Sciatic nerve (tissue), 2 donors: Measurements from ENCODE around the gene ME3. TPM values are rescaled to one million over a fixed set of nuclear protein-coding genes. Genes with fewer than 3 reads are reported as not detected.

Source experiments
- ATAC-seq: fragments of 200-7000 bp; cut with Tn5 transposase; one replicate; pipeline ENCODE4 v1.9.1; 2020; ENCODE audit warnings: mild to moderate bottlenecking, moderate library complexity
- DNase-seq: peaks from one replicate; pipeline ENCODE4 v3.0.0-alpha.2; 2020; ENCODE audit warnings: low spot score
- intact Hi-C: fragments of 100-400 bp; cut with DNase I; formaldehyde crosslinking; loops from one replicate; pipeline ENCODE4 v1.14.2; 2022
- total RNA-seq: library from RNA; stranded (reverse); fragmentation: NEBNext Ultra II Directional; extraction: Animal tissue kit (Norgen Biotek cat#: 25700); gene quantifications from one replicate; pipeline ENCODE4 v1.2.1, GENCODE V29; 2021
- donor health status: DM: no; HTN: no; CAD: no.
- donor health status: DM: no; HTN: no; CAD: no.

The ME3 gene
- total RNA-seq, 1 donor from 2014 or later, result 17.5 TPM

DNA sequence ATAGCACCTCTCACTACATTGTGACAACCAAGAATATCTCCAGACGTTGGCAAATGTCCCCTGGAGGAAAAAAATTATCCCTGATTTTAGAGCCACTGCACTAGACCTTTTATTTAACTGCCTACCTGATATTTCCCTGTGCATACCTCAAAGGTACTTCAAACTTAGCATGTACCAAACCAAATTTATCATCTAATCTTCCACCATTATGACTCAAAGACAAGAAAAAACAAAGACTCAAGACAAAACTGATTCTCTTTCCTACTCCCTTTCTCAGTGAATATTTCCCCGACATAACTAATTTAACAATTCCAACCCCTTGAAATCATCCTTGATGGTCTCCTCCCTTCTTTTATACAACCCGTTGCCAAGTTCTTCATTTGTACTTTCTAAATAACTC, 161.7 kb downstream of the ME3 start:
- intact Hi-C loops, result no loop called here
- ATAC-seq (no peak), DNase-seq (no peak)

DNA sequence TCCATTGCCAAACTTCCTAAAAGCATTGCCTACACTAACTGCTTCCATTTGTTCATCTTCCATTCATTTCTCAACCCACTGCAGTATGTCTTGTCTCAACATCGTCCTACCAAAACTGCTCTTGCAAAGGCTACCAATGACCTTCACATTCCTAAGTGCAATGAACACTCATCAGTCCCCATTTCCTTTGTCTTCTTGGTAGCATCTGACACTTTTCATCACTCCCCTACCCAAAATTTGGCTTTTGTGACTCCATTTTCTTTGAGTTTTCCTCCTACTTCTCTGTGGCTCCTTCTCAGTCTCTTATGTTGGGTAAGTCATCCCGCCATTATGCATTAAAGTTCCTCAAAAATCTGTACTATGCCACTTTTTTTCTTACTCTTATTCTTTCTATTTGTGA, 162.3 kb downstream of the ME3 start:
- no peak for DNase-seq
- intact Hi-C loops, result no loop called here
- peak; percentile 66 for ATAC-seq

DNA sequence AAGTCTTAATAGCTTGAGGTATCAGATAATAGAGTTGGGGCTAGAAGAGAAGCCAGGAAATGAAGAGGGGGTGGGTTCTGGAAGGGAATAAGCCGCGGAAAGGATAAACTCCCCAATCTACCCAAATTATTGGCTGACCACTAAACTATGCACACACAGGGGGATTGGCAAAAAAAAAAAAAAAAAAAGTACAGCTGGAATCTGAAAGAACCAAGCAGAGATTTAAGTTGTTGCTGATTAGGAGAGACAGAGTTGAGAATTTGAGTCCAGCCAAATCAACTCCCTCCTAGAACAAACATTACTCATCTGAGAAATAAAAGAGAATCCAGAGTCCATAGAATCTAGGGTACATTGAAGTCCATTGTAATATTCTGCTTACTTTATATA, 162.8 kb downstream of the ME3 start:
- DNase-seq, result no peak
- peak; percentile 71 for ATAC-seq
- intact Hi-C loops, result no loop called here

DNA sequence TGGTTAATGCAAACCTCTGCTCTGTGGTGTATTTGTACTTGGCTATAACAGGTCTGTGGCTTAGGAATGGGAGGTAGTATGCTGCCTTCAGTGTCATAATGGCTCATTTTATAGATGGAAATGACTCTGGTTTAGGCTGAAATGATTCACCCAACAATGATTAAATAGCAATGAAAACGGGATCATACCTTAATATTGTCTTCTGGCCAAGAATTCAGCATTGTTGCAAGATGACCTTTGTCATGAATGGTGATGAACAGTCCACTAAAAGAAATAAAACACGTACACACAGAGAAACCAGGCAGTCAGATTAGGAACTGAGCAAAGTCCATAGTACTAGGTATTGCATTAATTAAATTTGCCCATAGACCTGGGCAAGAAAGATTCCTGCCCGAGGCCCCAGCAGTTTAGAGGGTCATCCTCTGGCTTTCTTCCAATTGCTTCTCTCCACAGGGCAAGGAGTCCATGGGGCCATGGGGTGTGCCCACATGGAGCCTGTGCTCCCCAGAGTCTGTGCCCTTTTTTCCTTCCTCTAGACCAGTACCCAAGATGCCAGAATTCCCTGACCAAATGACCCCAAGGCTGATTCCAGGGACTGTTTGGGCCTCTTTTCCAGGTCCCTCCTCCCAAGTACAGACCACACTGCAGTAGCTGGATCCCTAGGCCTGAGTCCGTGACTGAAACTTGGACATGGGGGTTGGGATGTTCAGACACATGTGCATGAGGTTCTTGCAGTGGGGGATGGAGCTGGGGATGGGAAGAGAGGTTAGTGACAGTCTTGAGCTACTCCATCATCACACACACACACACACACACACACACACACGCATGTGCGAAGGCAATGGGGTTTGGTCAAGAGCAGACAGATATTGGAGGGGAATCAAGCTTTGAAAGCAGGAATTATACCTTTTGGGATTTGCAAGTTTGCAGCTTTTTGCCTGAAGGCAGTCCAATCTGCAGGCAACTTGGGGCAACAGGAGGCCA, 163.5 kb downstream of the ME3 start:
- ATAC-seq (peak; percentile 63), DNase-seq (no peak)
- intact Hi-C loops, result no loop called here

DNA sequence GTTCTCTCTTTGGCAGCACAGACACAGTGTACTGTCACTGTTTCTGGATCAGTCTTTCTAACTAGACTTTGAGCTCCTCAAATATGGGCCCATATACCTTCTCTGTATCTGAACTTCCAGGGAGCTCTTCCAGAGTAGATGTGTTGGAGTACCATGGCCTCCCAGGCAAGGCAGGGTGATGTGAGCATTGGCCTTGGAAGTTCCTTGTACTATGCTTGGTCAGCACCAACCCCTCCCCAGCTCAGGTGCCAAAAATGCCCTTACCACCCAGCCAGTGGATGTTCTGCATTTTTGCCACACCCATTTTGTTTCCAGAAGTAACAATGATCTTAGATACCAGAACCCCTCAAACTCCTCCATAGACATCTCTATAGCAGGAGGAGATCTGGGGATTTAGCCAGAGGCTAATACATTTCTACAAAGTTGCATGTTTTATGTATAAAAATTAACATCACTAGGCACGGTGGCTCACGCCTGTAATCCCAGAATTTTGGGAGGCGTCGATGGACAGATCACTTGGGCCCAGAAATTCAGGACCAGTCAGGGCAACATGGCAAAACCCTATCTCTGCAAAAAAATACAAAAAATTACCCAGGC, 165.1 kb downstream of the ME3 start:
- intact Hi-C loops, result no loop called here
- ATAC-seq, result no peak
- DNase-seq, result no peak

DNA sequence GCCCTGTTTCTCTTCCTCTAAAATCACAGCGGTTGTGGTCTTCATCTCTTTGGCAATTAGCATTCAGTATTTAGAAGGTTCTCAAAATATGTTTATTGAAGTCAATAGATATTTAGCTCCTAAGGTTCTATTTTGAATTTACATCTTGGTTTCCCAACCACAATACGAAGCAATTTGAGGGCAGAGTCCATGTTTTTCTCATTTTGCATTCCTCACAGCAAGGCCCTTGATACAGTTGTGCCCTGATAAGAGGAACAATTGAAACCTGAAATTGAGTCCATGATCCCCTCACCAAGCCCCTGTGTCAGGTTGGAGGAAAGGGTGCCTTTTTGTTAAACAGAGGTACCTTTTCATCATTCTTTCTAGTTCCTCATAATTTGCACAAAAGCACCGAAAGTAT, 166.2 kb downstream of the ME3 start:
- no peak for DNase-seq
- ATAC-seq, result no peak
- intact Hi-C loops, result no loop called here

DNA sequence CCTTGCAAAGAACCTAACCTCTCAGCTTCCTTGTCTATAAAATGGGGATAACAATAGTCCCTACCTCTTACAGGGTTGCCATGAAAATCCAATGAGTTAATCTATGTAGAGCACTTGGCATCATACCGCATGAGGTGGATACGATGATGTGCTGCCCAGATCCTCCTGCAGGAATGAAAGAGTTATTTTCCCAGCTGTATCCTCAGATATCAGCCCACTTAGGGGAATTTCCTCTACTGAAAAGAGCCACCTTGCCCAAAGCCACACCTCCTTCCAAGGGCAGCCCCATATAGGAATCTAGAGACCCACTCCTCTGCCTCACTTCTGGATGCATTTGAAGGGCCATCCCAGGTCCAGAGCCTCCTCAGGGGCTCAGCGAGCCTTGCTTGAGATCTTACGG, 169.3 kb downstream of the ME3 start:
- DNase-seq, result no peak
- no peak for ATAC-seq

DNA sequence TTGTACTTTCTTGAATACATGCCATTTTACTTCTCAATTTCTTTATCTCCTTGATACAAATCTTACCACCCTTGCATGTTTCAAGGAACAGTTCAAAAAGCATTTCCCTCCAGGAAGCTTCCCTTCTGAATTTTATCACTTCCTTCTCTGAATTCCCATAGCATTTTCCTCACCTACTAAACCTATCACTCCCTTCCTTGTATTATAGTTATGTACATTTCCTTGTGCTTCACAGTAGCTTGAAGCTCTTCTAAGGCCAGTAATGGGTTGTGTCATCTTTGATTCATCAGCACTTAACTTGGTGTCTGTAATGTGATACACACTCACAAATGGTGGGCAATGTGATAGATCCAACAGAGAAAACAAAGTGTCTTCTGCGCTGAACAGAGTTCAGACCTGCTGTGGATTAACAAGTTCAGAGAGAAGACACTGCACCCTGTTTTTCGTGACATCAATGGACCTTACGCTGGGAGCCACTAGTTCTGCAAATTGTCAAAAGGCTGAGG, 170.2 kb downstream of the ME3 start:
- no peak for DNase-seq
- intact Hi-C loops, result no loop called here
- ATAC-seq, result no peak

More for the DNA sequence above, 169.3 kb downstream of the ME3 start:
- intact Hi-C loops, result no loop called here

DNA sequence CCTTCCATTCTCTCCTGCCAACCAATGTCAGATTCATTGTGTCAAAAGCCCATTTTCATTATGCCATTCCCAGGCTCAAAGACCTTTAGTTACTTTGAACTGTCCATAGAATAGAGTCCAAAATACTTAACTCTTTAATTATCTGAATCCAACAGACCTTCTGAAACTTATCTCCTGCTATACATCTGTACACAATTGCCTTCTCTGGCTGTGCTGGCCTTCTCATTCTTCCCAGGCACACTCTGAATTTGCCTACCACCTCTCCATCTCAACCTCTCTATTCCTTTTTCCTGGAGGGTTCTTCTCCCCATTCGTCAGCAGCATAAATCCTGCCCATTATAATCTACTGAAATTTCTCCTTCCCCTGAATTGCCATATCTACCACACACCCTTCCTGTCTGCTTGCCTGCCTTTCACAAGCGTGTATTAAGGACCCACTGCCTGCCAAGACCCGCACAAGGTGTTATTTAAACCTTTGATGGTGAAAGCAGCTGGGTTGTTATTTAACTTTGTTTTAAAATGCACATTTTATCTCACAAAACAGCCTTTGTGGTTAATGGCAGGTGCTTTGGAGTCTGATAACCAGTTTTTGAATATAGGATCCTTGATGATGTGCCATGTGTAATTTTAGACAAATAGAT, 171.8 kb downstream of the ME3 start:
- ATAC-seq (no peak), DNase-seq (no peak)
- intact Hi-C loops, result no loop called here

DNA sequence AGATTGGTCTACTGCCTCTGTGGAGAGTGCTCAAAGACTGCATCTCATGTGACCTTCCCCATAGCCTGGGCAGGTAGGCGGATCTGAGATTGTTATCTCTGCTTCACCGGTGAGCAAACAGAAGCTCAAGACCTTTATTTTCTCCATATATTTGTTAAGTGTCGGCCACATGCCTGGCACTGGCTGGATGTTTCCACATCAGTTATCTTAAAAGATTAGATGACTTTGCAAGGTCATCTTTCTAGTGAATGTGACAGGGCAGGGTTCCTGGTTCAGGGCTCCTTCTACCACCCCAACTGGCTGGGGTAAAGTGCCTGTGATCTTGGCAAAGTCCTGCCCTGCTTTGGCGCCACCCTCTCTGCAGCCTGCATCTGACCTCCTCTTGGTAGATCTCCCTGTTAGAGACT, 172.7 kb downstream of the ME3 start:
- intact Hi-C loops, result no loop called here
- no peak for ATAC-seq

DNA sequence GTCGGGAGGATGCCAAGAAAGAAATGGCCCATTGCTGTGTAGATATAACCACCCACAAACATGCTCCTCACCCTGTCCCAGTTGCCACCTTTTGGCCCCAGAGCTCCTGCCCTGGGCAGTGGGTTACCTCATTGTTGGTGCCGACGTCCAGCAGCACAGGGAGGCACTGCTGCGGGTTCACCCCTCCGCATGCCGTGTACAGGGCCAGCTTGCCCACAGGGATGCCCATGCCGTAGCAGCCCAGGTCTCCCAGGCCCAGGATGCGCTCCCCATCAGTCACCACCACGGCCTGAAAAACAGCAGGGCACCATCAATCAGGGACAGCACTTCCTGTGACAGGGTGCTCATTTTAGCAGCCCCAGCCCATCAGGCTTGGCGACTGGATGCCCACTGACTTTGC, 174.6 kb downstream of the ME3 start:
- DNase-seq, result no peak
- intact Hi-C loops, result no loop called here
- ATAC-seq, result no peak

More for the DNA sequence above, 172.7 kb downstream of the ME3 start:
- no peak for DNase-seq

DNA sequence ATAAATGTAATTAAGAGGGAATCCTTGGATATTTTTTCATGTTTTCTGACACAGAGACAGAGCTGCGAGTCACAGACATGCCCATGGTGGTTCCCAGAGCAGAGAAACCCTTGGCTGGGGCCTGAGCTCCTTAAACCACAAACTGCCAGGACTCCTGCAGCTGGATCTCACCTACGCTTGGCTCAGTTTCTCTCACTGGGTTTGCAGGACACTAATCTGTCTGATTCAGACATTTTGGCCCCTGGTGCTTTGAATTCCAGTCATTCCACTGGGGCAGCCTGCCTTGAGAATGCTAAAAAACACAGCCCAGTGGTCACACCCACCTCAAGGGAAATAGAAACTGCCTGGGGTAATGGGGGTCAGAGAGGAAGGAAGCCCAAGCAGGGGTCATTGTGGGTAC, 175.1 kb downstream of the ME3 start:
- intact Hi-C loops, result no loop called here
- DNase-seq (no peak), ATAC-seq (no peak)

DNA sequence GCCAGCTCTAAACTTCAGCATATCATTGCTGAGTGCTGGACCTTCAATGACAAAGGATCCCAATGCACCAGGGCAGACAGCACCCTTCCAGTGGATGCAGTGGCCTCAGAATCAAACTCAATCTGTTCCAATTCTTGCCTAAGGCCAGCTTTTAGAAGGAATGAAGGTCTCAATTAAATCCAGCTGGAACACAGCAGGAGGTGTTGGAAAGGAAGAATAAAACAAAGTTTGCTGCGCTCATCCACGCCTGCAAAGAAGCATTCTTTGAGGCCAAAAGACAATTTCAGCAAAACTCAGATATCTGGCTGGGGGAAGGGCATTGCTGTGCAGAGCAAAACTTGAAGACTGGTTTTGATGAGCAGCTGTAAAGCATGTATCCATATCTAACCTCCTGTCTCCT, 177.1 kb downstream of the ME3 start:
- intact Hi-C loops, result no loop called here

DNA sequence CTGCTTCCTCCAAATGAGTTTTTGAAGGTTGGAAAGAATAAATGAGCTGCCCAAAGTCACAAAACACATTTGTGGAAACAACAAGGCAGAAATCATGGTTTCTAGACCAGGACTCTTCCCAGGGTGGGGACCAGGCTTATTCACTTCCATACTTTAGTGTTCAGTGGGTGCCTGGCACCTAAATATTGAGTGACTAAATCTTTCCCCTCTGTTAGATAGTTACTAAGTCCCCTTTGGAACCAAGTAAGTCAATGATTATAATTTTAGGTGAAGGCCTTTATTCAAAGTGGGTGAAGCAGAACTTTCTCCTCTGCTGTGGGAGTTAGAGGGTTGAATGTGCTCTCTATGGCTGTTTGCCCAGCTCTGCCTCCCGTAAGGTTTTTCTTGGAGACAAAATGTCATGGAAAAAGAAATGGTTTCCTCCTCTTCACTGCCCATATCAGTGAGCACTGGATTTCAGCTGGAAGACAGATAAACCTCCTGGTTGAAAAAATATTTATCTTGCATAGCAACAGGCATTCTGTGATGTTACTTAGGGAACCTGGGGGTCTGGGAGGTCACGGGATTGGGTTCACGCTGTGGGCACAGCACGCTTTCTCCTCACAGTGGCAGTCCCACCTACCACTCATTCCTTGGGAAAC, 179.9 kb downstream of the ME3 start:
- no peak for DNase-seq
- peak; percentile 11 for ATAC-seq
- intact Hi-C loops, result no loop called here

More for the DNA sequence above, 177.1 kb downstream of the ME3 start:
- no peak for DNase-seq
- ATAC-seq, result no peak

DNA sequence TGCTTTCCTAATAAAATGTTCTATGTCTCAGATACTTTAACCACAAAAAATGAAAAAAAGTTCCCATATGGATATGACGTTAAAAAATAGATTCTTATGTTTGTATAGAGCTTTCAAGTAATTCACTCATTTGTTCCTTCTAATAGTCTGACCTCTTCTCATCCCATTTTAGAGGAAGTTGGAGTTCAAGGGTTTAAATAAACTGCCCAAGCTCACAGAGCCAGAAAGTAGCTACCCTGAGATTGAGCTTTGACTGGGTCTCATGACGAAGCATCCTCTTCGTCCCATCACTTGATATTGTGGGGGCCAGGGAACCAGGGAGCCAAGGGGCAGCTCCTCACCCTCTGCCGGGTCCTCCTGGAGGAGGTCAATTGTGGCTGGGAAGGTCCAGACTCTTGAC, 181.4 kb downstream of the ME3 start:
- DNase-seq (no peak), ATAC-seq (no peak)
- intact Hi-C loops, result no loop called here

DNA sequence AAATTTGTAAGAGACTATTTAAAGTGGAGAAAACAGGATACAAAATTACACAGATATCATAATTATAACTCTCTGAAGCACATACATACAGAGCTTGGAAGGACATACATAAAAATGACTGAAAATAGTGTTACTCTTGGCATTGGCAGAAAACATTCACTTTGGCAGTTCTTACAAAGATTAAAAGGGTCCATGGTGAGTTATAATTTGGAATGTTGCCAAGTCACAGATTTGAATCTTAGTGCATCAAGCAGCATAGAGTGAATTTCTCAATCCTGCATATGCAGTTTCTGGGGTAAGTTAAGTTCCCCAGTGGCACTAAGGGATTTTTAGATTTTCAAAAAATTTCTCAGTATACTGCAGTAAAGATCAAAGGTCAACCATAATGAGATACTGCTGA, 181.8 kb downstream of the ME3 start:
- ATAC-seq (no peak), DNase-seq (no peak)
- intact Hi-C loops, result no loop called here

DNA sequence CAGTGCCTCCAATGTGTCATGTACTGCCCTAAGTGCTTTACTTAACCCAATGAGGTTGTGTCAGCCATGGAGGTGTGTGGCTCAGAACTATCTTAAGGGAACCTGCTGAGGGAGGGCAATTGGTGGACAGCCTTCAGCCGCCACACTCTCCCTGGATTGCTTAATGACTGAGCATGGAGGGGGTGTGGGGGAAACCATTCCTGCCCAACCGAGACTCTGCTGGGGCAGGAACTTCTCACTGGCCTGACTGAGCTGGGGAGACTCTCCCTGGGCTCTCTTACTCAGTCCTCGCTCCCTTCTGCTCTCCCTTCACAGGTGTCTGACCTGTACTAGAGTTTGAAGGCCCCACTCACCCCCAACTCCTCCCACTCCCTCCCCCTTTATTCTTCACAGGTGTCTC, 183.0 kb downstream of the ME3 start:
- ATAC-seq, result no peak
- intact Hi-C loops, result no loop called here
- no peak for DNase-seq

DNA sequence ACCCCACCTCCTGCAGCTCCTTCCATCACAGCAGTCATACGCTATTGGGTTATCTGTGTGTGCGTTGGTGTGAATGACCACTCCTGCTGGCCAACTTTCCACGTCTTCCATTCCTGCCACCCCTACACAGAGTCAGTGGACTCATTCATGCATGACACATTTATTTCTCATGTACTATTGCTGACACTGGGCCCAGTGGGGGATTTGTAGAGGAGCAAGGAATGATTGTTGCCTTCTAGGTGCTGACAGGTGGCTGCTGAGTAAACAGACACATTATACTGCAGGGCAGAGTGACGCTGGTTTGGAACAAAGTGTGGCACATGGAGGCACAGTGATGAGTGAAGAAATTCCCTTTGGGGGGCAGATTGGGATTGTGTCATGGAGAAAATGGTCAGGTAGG, 183.9 kb downstream of the ME3 start:
- no peak for DNase-seq
- intact Hi-C loops, result no loop called here
- ATAC-seq, result no peak

DNA sequence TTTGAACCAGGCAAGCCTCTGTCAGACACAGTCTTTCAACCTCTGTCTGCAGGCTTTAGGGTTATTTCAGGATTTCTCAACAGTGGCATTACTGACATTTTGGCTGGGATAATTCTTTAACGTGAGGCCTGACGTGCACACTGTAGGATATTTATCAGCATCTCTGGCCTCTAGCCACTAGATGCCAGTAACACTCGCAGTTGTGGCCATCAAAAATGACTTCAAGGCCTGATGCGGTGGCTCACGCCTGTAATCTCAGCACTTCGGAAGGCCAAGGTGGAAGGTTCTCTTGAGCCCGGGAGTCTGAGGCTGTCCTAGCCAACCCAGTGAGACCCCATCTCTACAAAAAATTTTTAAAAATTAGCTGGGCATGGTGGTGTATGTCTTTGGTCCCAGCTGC, 184.7 kb downstream of the ME3 start:
- intact Hi-C loops, result no loop called here
- no peak for DNase-seq
- no peak for ATAC-seq
